OCI-LY1 (cell line): ENCODE results near the gene CENPC.

Source experiments
- EZH2 ChIP-seq: fragments of 200-600 bp; sonication (generic), shearing (Covaris generic); IDR thresholded peaks from 2 replicates; pipeline ENCODE4 v1.8.0; 2017; ENCODE audit warnings: borderline replicate concordance, mixed run types, mild to moderate bottlenecking, antibody characterized with exemption, low read length, moderate library complexity, mixed read lengths
- TF ChIP-seq, protein P1 (sequence below): fragments of 200-600 bp; sonication (generic), shearing (Covaris generic); IDR thresholded peaks from 2 replicates; pipeline ENCODE4 v1.5.1; 2017; ENCODE audit warnings: mild to moderate bottlenecking, antibody characterized with exemption, low read length, moderate library complexity, mixed read lengths

DNA sequence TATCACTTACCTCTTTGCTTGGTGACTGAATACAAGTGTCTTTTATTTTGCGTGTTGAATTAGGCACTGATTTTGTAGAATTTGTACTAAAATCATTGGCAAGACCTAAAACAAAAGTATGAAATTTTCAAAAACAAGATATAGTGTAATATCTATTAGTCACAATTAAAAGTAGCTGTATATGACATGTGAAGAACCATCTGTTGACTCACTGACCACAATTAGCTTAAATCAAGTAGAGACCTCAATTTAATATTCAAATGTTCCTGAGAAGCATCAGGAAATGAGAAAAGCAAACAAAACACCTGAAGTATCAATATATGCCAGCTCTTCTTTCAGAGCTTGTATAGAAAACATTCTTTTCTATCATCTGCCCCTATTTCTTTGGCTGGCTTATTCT, 5.5 kb downstream of the CENPC start:
- TF ChIP-seq, protein P1, sequence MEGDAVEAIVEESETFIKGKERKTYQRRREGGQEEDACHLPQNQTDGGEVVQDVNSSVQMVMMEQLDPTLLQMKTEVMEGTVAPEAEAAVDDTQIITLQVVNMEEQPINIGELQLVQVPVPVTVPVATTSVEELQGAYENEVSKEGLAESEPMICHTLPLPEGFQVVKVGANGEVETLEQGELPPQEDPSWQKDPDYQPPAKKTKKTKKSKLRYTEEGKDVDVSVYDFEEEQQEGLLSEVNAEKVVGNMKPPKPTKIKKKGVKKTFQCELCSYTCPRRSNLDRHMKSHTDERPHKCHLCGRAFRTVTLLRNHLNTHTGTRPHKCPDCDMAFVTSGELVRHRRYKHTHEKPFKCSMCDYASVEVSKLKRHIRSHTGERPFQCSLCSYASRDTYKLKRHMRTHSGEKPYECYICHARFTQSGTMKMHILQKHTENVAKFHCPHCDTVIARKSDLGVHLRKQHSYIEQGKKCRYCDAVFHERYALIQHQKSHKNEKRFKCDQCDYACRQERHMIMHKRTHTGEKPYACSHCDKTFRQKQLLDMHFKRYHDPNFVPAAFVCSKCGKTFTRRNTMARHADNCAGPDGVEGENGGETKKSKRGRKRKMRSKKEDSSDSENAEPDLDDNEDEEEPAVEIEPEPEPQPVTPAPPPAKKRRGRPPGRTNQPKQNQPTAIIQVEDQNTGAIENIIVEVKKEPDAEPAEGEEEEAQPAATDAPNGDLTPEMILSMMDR: no peak
- TF ChIP-seq EZH2: no peak
